HepG2 (cell line): ENCODE results near the gene CTSG. TPM values are rescaled to one million over a fixed set of nuclear protein-coding genes. Genes with fewer than 3 reads are reported as not detected.

Experiments used
- ATAC-seq: fragments of 200-7000 bp; cut with Tn5 transposase; 3 replicates; pipeline ENCODE4 v1.9.1; 2020; ENCODE audit warnings: mild to moderate bottlenecking, moderate library complexity
- BruUV-seq: library from RNA; stranded (reverse); fragments of 400-500 nt; replicated peaks from 2 replicates; lab custom pipeline; 2021; lab: Mats Ljungman, UMichigan
- CTCF ChIA-PET: fragments of 300-600 bp; formaldehyde crosslinking; extraction: SDS; loops from one replicate; lab custom pipeline; 2021; ENCODE audit warnings: low total read pairs, inconsistent platforms, low intra/inter-chr PET ratio; lab: Yijun Ruan, JAX
- POLR2A ChIA-PET: fragments of 350-600 bp; sonication (Branson Sonifier 250); formaldehyde crosslinking; loops from one replicate; lab custom pipeline; 2020; ENCODE audit warnings: antibody characterized with exemption, inconsistent platforms; lab: Yijun Ruan, JAX
- DNase-seq: peaks from one replicate; pipeline ENCODE4 v3.0.0-alpha.2; 2015; ENCODE audit warnings: low spot score
- FAIRE-seq: peaks from 3 replicates; lab custom pipeline; 2011; peaks lifted over from hg19 to GRCh38; lab: Jason Lieb, UNC
- H2AFZ ChIP-seq: one replicate; pipeline ENCODE4 v1.6.1; 2011; ENCODE audit warnings: low read length, inconsistent platforms
- H3K27ac ChIP-seq: fragments of 300-600 bp; 3 replicates; pipeline ENCODE4 v1.8.0; 2011; ENCODE audit warnings: mixed run types, mild to moderate bottlenecking, mixed read lengths, low read length, inconsistent platforms; ENCODE audit not compliant: insufficient read depth; ENCODE audit errors: extremely low read length
- H3K27me3 ChIP-seq, 2 experiments: fragments of 200-600 bp in 1 of 2; 2 replicates in 1 of 2; 3 replicates in 1 of 2; pipeline versions ENCODE4 v1.6.0 to v1.8.0; 2011; ENCODE audit warnings: low read length in 2 of 2, mild to moderate bottlenecking in 2 of 2, moderate library complexity in 2 of 2, inconsistent platforms in 1 of 2; ENCODE audit not compliant: insufficient read depth in 2 of 2, control insufficient read depth in 1 of 2
- H3K36me3 ChIP-seq, 2 experiments: fragments of 200-600 bp in 1 of 2; replicated peaks in 1 of 2; 2 replicates in 1 of 2; 3 replicates in 1 of 2; pipeline versions ENCODE4 v1.5.1 to v1.8.0; 2011; ENCODE audit warnings: low read length in 2 of 2, inconsistent platforms in 1 of 2; ENCODE audit not compliant: insufficient read depth in 2 of 2, control insufficient read depth in 1 of 2
- H3K4me1 ChIP-seq: 2 replicates; pipeline ENCODE4 v1.5.1; 2012; ENCODE audit warnings: low read length, inconsistent platforms; ENCODE audit not compliant: insufficient read depth
- H3K4me2 ChIP-seq: 2 replicates; pipeline ENCODE4 v1.6.0; 2011; ENCODE audit warnings: low read depth, low read length, inconsistent platforms
- H3K4me3 ChIP-seq, 3 experiments: fragments of 200-600 bp in 1 of 3; sonication (generic), shearing (Covaris generic) in 1 of 3; replicated peaks in 1 of 3; 2 replicates each; pipeline ENCODE4 v1.5.1; 2011 to 2016; ENCODE audit warnings: low read length in 3 of 3, inconsistent platforms in 2 of 3, low read depth in 2 of 3, mild to moderate bottlenecking in 2 of 3, control low read depth in 1 of 3, mixed read lengths in 1 of 3; ENCODE audit not compliant: insufficient read depth in 1 of 3
- H3K79me2 ChIP-seq: one replicate; pipeline ENCODE4 v1.6.1; 2011; ENCODE audit warnings: low read length, inconsistent platforms; ENCODE audit not compliant: insufficient read depth
- H3K9ac ChIP-seq: 2 replicates; pipeline ENCODE4 v1.6.0; 2011; ENCODE audit warnings: mild to moderate bottlenecking, low read depth, low read length, inconsistent platforms; ENCODE audit not compliant: insufficient read depth
- H3K9me3 ChIP-seq: 2 replicates; pipeline ENCODE4 v1.5.1; 2012; ENCODE audit warnings: mild to moderate bottlenecking, low read length
- H4K20me1 ChIP-seq: 2 replicates; pipeline ENCODE4 v1.6.0; 2011; ENCODE audit warnings: inconsistent platforms, mild to moderate bottlenecking, low read length, moderate library complexity; ENCODE audit not compliant: insufficient read depth
- ARHGAP35 ChIP-seq: sonication (generic); formaldehyde crosslinking; IDR thresholded peaks from 2 replicates; pipeline ENCODE4 v1.9.0; 2022; ENCODE audit warnings: mild to moderate bottlenecking, inconsistent platforms, moderate library complexity, missing genetic modification reagents, borderline replicate concordance
- ARNT2 ChIP-seq: sonication (generic); formaldehyde crosslinking; IDR thresholded peaks from 2 replicates; pipeline ENCODE4 v1.8.0; 2022; ENCODE audit warnings: mild to moderate bottlenecking, low read depth, missing genetic modification reagents, moderate library complexity
- ATF4 ChIP-seq, 2 experiments: fragments of 450-650 bp in 1 of 2; sonication (generic) in 1 of 2; formaldehyde crosslinking; IDR thresholded peaks; 2 replicates each; pipeline versions ENCODE4 v1.5.0 to v1.8.0; 2020 to 2022; ENCODE audit warnings: mild to moderate bottlenecking in 1 of 2, missing genetic modification reagents in 1 of 2
- CEBPB ChIP-seq: IDR thresholded peaks from 2 replicates; pipeline ENCODE4 v1.6.1; 2011; ENCODE audit warnings: low read depth, low read length, improper control_type of control experiment, borderline replicate concordance
- HDAC6 ChIP-seq: fragments of 200-600 bp; sonication (generic); IDR thresholded peaks from 2 replicates; pipeline ENCODE4 v1.7.0; 2017; ENCODE audit warnings: mild to moderate bottlenecking, antibody characterized with exemption, low read length, low read depth
- HNF4A ChIP-seq: sonication (generic); formaldehyde crosslinking; IDR thresholded peaks from 2 replicates; pipeline ENCODE4 v1.4.0; 2020; ENCODE audit warnings: missing genetic modification reagents
- ISL2 ChIP-seq: sonication (generic); formaldehyde crosslinking; IDR thresholded peaks from 2 replicates; pipeline ENCODE4 v1.5.0; 2020; ENCODE audit warnings: missing genetic modification reagents
- MIXL1 ChIP-seq: IDR thresholded peaks from 2 replicates; pipeline ENCODE4 v1.6.1; 2016
- NR2C2 ChIP-seq: sonication (generic); formaldehyde crosslinking; IDR thresholded peaks from 2 replicates; pipeline ENCODE4 v1.4.0; 2020; ENCODE audit warnings: missing genetic modification reagents, mild to moderate bottlenecking, moderate library complexity, borderline replicate concordance
- NR2F1 ChIP-seq, 2 experiments: fragments of 450-650 bp in 1 of 2; formaldehyde crosslinking in 1 of 2; IDR thresholded peaks; 2 replicates each; pipeline versions ENCODE4 v1.5.0 to v1.6.1; 2016 to 2020; ENCODE audit warnings: mild to moderate bottlenecking in 1 of 2, missing compliant biosample characterization in 1 of 2, missing genetic modification reagents in 1 of 2, moderate library complexity in 1 of 2
- NR2F6 ChIP-seq, 2 experiments: IDR thresholded peaks; 2 replicates each; pipeline ENCODE4 v1.6.1; 2016; ENCODE audit warnings: antibody characterized with exemption in 1 of 2, mild to moderate bottlenecking in 1 of 2
- PCBP1 ChIP-seq: fragments of 200-400 bp; formaldehyde crosslinking; IDR thresholded peaks from 2 replicates; pipeline ENCODE4 v1.6.1; 2017; ENCODE audit warnings: mild to moderate bottlenecking, low read depth, low read length, borderline replicate concordance
- SAP130 ChIP-seq: IDR thresholded peaks from 2 replicates; pipeline ENCODE4 v1.6.1; 2016; ENCODE audit warnings: low read depth
- ZFP90 ChIP-seq: sonication (generic); formaldehyde crosslinking; IDR thresholded peaks from 2 replicates; pipeline ENCODE4 v1.8.0; 2022; ENCODE audit warnings: missing genetic modification reagents, mild to moderate bottlenecking, inconsistent platforms, borderline replicate concordance
- ZNF234 ChIP-seq: sonication (generic); formaldehyde crosslinking; conservative IDR thresholded peaks from 2 replicates; pipeline ENCODE4 v1.5.1; 2020; ENCODE audit warnings: mild to moderate bottlenecking, missing genetic modification reagents
- ZNF460 ChIP-seq: sonication (generic); formaldehyde crosslinking; IDR thresholded peaks from 2 replicates; pipeline ENCODE4 v1.5.1; 2020; ENCODE audit warnings: missing genetic modification reagents, mild to moderate bottlenecking, borderline replicate concordance
- ZNF564 ChIP-seq: sonication (generic); formaldehyde crosslinking; IDR thresholded peaks from 2 replicates; pipeline ENCODE4 v1.8.1; 2023; ENCODE audit warnings: mild to moderate bottlenecking, missing genetic modification reagents
- ZNF720 ChIP-seq: sonication (generic); formaldehyde crosslinking; IDR thresholded peaks from 2 replicates; pipeline ENCODE4 v1.4.0; 2020; ENCODE audit warnings: missing genetic modification reagents
- WGBS: methylation state at CpG from one replicate; pipeline ENCODE4 v1.1.6; 2017; ENCODE audit warnings: low lambda C conversion rate; 5-methylcytosine and 5-hydroxymethylcytosine counted together
- in situ Hi-C: cut with HindIII; loops from 2 replicates; pipeline ENCODE4 v1.10.0; 2017; ENCODE audit warnings: low pct_unique_long_range_greater_than_20kb; ENCODE audit not compliant: extremely low pct_ligation_motif_present
- intact Hi-C: fragments of 100-400 bp; cut with micrococcal nuclease; formaldehyde crosslinking; loops from one replicate; pipeline ENCODE4 v1.10.0; 2022; ENCODE audit not compliant: unreplicated experiment
- polyA plus RNA-seq, 8 experiments: library from polyadenylated mRNA; depleted of rRNA in 3 of 8; stranded (reverse) in 7 of 8; unstranded in 1 of 8; fragments of >200 nt; fragmentation: Illumina TruSeq in 4 of 8; extraction: Trizol in 4 of 8; gene quantifications; 2 replicates each; pipeline versions ENCODE4 v1.2.1 to v1.2.3, GENCODE V29; 2011 to 2016; ENCODE audit warnings: low read depth in 4 of 8, missing spikeins in 1 of 8, mixed read lengths in 1 of 8; ENCODE audit not compliant: insufficient read depth in 1 of 8
- total RNA-seq, 5 experiments: library from RNA; depleted of rRNA; stranded (reverse); fragments of >200 nt; fragmentation: Illumina TruSeq; extraction: Trizol; gene quantifications; 2 replicates each; pipeline ENCODE4 v1.2.3, GENCODE V29; 2016; ENCODE audit warnings: low read depth in 1 of 5
- TF ChIP-seq, protein P1 (sequence below): sonication (generic); formaldehyde crosslinking; IDR thresholded peaks from 2 replicates; pipeline ENCODE4 v1.4.0; 2020; ENCODE audit warnings: missing genetic modification reagents

CTSG gene
- total and polyA plus RNA-seq, 2 of the 13 experiments (the other 11 are each of a cell fraction or from before 2014, with no cell fraction given): not detected

GRCh38 chr14:24607635-24608514 lies 31.8 kb upstream of the CTSG start:
- DNase-seq (no peak), ATAC-seq (peak; percentile 15), FAIRE-seq (no peak)
- Histone ChIP-seq H3K36me3 (no peaks in the 10 kb centered on the region), H3K9me3 (no peaks in the 10 kb centered on the region), H4K20me1 (no peaks in the 10 kb centered on the region), H3K4me3 (no peak overlapping the region), H3K4me2 (no peak overlapping the region), H3K79me2 (no peaks in the 10 kb centered on the region), H3K4me1 (peaks cover 7% of the 10 kb centered on the region; the same call in 1 of the 2 replicates), H3K27ac (no peak overlapping the region), H2AFZ (no peak overlapping the region), H3K27me3 (no peaks in the 10 kb centered on the region), H3K9ac (no peak overlapping the region)
- ChIA-PET POLR2A (no interaction called here), CTCF (no interaction called here)
- in situ Hi-C loops: no loop called here
- 12% methylated on average over 8 of the region's 8 CpGs for WGBS
- no TSS peak for BruUV-seq
- intact Hi-C loops: no loop called here
- TF ChIP-seq, protein P1, sequence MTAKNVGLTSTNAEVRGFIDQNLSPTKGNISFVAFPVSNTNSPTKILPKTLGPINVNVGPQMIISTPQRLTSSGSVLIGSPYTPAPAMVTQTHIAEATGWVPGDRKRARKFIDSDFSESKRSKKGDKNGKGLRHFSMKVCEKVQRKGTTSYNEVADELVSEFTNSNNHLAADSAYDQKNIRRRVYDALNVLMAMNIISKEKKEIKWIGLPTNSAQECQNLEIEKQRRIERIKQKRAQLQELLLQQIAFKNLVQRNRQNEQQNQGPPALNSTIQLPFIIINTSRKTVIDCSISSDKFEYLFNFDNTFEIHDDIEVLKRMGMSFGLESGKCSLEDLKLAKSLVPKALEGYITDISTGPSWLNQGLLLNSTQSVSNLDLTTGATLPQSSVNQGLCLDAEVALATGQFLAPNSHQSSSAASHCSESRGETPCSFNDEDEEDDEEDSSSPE (CRISPR knock-in tag): no peak
- TF ChIP-seq MIXL1 (CRISPR knock-in tag) (no peak), HNF4A (CRISPR knock-in tag) (peak; percentile 48; the same call in 1 of the 2 replicates), NR2F6 (IDR thresholded peaks at IDR 0.05) (peak; percentile 63), NR2F6 (CRISPR knock-in tag; IDR thresholded peaks at IDR 0.05) (0 out of 2 replicates have a peak, but pooled peaks have one; percentile 5), HDAC6 (no peak), CEBPB (peak; percentile 2; the same call in 1 of the 2 replicates), SAP130 (CRISPR knock-in tag) (no peak), NR2F1 (CRISPR knock-in tag; IDR thresholded peaks at IDR 0.05) (peak in 1 of 2 experiments; percentile 73; a peak in 1 of 4 replicates), NR2C2 (CRISPR knock-in tag) (peak; percentile 97), ZNF564 (CRISPR knock-in tag) (no peak), ZNF460 (CRISPR knock-in tag) (no peak), ZFP90 (CRISPR knock-in tag) (no peak), ZNF234 (CRISPR knock-in tag) (no peak), ISL2 (CRISPR knock-in tag) (no peak), PCBP1 (no peak), ATF4 (CRISPR knock-in tag; IDR thresholded peaks at IDR 0.05) (peak in 1 of 2 experiments; percentile 83; a peak in 2 of 4 replicates), ZNF720 (CRISPR knock-in tag) (no peak), ARHGAP35 (no peak), ARNT2 (CRISPR knock-in tag) (no peak)
